HG02588 (cell line): Measurements from ENCODE around the gene ACSF3.

ENCODE experiments used
- ATAC-seq: cut with Tn5 transposase; IDR thresholded peaks from one replicate; pipeline ENCODE4 v1.9.1; 2021; ENCODE audit warnings: mild to moderate bottlenecking, moderate library complexity; ENCODE audit not compliant: unreplicated experiment

ACSF3 gene

DNA sequence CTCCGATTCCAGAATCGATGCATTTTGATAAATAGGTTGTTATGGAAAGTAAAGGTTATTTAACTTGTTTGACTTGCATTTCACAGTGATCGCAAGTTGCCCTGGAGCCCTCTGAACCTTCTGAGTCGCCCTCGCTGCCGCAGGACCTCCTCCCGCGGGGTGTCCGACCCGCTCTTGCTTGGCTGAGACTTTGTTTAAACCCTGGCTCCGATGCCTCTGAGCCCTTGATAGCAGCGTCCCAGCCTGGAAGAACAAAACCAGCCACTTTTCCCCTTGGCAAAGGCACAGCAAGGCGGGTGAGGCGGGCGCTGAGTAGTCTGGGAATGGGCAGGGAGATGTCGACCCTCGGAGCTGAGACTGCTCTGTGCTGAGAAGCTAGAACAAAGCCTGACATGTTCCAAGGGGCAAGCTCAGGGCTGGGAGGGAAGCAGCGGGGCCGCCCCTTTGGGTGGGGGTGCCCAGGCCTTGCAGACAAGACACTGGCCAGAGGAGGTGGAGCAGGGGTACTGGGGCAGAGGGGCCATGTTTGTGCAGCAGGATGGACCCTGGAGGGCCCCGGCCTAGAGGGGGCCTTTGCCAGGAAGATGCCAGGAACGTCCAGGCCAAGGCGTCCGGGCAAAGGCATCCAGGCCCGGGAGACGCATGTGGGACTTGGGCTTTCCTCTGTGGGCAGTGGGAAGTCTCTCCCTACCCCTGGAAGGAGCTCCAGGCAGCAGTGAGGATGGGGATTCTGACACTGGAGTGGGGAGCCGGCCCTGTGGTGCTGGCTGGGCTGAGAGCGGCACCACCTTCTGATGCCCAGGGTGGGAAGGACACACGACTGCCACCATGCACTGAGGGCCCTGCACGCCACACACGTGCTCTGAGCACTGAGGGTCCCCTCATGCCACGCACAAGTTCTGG lies 47.6 kb downstream of the ACSF3 start:
- no peak for ATAC-seq

- no peak for ATAC-seq
These were observed 48.2 kb downstream of the ACSF3 start for GRCh38 chr16:89141884-89142267.

- ATAC-seq = no peak
These were observed 49.0 kb downstream of the ACSF3 start for GRCh38 chr16:89142474-89143195.

DNA sequence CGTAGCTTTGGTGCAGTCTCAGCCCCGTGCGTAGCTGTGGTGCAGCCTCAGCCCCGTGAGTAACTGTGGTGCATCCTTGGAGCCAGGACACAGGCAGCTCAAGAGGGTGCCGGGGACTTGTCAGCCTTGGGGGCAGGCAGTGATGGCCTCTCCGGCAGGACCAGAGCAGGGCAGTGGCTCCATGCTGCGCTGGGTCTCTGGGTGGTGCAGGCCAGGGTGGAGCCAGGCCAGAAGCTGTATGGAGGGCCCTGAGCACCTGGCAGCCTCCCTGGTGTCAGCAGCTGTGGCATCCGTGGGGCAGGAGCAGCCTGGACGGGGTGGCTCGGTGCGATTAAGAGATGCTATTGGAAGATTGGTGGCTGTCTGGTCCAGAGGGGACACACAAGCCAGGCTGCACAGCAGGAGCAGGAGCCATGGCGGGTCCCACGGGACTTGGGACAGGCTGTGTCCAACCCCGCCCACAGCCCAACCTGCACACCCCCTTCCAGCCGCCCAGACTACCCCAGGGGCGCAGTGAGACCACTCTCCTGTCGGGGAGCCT lies 49.6 kb downstream of the ACSF3 start:
- ATAC-seq = no peak

DNA sequence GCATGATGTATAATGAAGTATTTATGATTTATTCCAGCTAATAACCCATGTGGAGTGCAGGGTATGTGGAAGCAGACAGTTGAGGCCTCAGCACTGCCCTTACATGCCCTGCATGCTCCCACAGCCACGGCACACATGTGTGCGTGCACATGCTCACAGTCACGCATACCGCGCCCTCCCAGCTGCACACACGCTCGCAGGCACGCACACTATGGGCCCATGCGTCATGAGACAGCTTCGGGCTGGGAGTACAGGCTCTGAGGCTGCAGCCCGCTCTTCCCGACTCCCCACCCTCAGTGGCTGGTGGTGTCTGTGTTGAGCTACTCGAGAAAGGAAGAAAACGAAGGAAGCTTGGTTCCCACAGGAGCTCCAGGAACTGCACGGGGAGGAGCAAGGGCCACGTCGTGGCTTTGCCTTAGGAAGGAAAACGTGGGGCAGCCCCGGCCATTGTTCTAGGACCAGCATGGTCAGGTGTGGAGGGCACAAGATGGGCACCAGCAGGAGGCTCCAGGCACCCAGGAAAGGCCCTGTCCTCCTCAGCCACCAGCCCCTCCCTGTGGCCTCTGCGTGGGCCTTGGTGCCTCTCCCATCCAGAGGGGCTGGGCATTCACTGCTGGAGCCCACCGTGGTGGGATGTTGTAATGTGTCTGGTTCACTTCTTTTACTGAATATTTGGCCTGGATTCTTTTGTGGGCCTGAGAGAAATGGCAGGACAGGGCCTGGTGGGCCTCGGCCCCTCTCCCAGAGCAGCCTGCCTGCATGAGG lies 50.4 kb downstream of the ACSF3 start:
- no peak for ATAC-seq

DNA sequence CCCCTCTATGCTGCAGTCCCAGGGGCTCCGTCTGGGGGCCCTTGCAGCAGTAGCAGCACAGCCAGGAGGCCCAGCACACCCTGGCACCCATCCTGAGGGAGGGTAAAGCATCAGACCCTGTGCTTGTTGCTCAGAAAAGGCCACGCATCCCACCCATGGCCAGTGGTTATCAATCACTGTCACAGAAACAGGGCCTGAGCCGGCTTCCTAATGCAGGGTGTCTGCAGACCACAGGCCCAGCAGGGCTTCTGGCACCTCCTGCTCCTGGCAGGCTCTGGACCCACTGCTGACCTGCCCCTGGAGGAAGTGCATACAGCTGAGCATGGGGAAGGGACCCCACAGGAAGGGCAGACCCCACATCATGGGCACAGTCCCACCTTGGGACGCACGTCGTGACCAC lies 51.0 kb downstream of the ACSF3 start:
- no peak for ATAC-seq

DNA sequence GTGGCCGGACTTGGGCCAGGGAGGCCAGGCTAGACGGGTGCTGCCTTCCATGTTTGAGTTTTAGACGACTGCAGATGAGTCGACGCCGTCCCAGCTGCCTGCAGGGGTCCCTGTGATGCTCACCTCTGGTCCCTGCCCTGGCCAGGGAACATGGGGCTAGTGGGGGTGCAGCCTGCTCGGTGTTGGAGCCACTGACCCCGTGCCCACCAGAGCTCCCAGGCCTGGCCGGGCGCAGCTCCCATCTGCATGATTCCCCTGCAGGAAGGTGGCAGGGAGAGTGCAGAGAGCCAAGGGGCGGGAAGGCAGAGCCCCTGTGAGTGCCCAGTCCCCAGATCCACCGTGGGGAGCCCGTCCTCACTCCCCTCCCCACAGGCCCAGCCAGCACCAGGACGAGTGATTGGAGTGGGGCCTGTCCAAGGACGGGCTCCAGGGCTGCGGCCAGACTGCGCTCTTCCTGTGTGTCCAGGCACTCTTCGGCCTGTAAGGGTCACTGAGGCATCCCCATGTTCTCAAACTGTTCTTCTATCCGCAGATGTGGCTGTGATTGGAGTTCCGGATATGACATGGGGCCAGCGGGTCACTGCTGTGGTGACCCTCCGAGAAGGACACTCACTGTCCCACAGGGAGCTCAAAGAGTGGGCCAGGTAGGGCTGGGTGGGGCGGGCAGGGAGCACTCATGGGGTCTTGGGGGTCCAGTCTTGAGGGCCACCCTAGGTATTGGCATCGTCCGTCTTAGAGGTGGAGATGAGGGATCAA lies 51.9 kb downstream of the ACSF3 start:
- ATAC-seq = no peak

GRCh38 chr16:89146211-89147005 lies 52.8 kb downstream of the ACSF3 start:
- ATAC-seq = no peak

DNA sequence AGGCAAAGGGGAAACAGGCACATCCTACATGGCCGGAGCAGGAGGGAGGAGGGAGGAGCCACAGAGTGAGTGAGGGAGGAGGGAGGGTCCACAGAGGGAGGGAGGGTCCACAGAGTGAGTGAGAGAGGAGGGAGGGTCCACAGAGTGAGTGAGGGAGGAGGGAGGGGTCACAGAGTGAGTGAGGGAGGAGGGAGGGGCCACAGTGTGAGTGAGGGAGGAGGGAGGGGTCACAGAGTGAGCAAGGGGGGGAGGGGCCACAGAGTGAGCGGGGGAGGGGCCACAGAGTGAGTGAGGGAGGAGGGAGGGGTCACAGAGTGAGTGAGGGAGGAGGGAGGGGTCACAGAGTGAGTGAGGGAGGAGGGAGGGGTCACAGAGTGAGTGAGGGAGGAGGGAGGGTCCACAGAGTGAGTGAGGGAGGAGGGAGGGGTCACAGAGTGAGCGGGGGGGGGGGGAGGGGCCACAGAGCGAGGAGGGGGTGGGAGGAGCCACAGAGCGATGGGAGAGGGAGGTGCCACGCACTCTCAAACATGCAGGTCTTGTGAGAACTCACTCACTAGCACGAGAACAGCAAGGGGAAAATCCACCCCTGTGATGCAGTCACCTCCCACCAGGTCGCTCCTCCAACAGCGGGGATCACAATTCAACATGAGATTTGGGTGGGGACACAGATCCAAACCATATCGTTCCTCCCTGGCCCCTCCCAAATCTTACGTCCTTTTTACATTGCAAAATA lies 53.6 kb downstream of the ACSF3 start:
- no peak for ATAC-seq

- no peak for ATAC-seq
These were observed 55.7 kb downstream of the ACSF3 start for GRCh38 chr16:89149386-89149785.

DNA sequence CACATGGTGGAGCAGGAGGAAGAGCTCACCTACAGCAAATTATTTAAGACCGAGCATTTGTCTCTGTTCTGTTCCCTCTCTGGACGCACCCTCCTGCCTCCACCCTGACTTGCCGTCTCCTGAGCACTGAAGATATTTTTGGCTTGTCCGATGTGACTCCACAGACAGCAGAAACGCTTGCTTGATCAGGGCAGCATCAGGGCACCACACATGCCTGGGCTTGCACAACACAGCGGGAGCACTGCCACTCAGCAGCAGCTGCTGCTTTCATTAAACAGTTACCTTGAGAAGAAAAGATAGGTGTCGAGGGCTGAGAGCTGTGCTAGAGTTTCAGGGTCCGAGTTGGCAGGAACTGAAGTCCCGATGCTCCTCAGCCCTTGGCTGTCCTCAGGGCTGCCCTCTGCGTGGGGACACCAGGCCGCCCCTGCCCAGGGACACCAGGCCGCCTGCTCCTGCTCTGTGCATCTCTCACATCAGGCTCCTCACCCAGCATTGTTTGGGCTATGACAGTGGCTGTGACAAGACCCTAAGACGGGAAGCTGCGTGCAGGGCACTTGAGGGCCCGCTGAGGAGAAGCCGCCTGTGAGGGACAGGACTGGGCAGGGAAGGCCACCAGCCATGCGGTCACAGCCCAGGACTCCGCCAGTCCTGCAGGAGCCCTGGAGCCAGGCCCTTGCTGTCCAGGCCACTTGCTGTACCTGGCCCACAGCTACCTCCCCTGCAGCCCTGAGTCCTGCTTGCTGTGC lies 56.6 kb downstream of the ACSF3 start:
- no peak for ATAC-seq

GRCh38 chr16:89150981-89151380 lies 57.3 kb downstream of the ACSF3 start:
- no peak for ATAC-seq

DNA sequence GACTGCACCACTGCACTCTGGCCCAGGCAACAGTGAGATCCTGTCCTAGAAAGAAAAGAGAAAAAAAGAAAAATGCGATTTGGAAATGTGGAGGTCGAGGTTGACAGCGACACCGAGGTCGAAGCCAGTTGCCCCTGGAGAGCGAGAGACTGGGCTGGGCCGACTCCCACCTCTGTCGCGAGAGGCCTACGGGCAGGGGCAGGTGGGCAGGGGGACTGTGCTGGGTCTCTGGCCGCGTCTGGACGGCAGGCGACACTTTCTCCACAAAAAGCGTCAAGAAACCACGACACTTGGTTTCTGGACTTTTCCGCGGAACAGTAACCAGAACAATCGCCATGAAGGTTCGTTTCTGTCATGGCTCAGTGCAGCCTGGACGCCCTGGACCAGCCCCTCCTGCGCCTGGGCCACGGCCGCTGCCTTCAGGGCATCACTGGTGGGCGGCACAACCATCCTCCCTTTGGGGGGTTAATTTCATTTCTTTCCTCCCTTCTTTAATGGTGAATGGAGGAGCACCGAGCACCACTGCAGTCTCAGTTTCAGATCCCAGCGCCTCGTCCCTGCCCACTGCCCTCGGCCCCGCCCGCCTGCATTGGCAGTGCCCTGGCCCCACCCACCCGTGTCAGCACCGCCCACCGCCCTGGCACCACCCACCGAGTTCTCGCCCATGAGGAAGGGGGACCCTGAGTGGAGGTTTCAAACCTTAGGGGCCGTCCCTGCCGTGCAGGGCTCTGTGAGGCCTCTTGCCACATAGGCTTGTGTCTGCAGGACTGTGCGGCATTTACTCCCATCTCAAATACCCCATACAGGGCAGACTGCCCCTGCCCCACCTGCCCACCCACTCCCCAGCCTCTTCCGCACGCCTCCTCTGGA lies 59.4 kb downstream of the ACSF3 start:
- ATAC-seq = no peak

- no peak for ATAC-seq
These were observed 60.2 kb downstream of the ACSF3 start for GRCh38 chr16:89153848-89154271.

GRCh38 chr16:89154390-89155183 lies 60.9 kb downstream of the ACSF3 start:
- no peak for ATAC-seq

- no peak for ATAC-seq
These were observed 61.6 kb downstream of the ACSF3 start for GRCh38 chr16:89155184-89155679.
